Left ventricle myocardium inferior (tissue), 1 donor: ENCODE data around the gene CDON. TPM values are rescaled to one million over a fixed set of nuclear protein-coding genes. Genes with fewer than 3 reads are reported as not detected.

Experiments
- DNase-seq: peaks from one replicate; pipeline ENCODE4 v3.0.0-alpha.2; 2020
- H3K27ac ChIP-seq: fragments of 200-600 bp; replicated peaks from 2 replicates; pipeline ENCODE4 v1.8.0; 2021
- H3K27me3 ChIP-seq: fragments of 200-600 bp; 2 replicates; pipeline ENCODE4 v1.8.0; 2021; ENCODE audit warnings: low read depth
- H3K36me3 ChIP-seq: fragments of 200-600 bp; 2 replicates; pipeline ENCODE4 v1.8.0; 2021
- H3K4me1 ChIP-seq: fragments of 200-600 bp; 2 replicates; pipeline ENCODE4 v1.8.0; 2021
- H3K4me3 ChIP-seq: fragments of 200-600 bp; 2 replicates; pipeline ENCODE4 v1.8.0; 2021; ENCODE audit warnings: mild to moderate bottlenecking, moderate library complexity
- H3K9me3 ChIP-seq: fragments of 200-600 bp; replicated peaks from 2 replicates; pipeline ENCODE4 v1.8.0; 2021
- intact Hi-C: fragments of 100-400 bp; cut with micrococcal nuclease; formaldehyde crosslinking; loops from one replicate; pipeline ENCODE4 v1.11.0; 2022
- total RNA-seq: library from RNA; stranded (reverse); fragmentation: NEBNext Ultra II Directional; extraction: Animal tissue kit (Norgen Biotek cat#: 25700); gene quantifications from one replicate; pipeline ENCODE4 v1.2.1, GENCODE V29; 2021
- TF ChIP-seq, protein P1 (sequence below): fragments of 200-600 bp; IDR thresholded peaks from 2 replicates; pipeline ENCODE4 v1.8.0; 2021; ENCODE audit warnings: antibody characterized with exemption, mild to moderate bottlenecking, borderline replicate concordance
- donor health status: DM: no; HTN: yes; CAD: no; lungs with severe emphysema.

The CDON gene
- total RNA-seq, 1 donor from 2014 or later, result 9.9 TPM

GRCh38 chr11:126059238-126059781, 3.4 kb downstream of the CDON start:
- Histone ChIP-seq H3K27ac (no peak overlapping the region), H3K4me3 (no peak overlapping the region), H3K36me3 (no peaks in the 10 kb centered on the region), H3K27me3 (no peaks in the 10 kb centered on the region), H3K9me3 (no peaks in the 10 kb centered on the region), H3K4me1 (peaks cover 15% of the 10 kb centered on the region)
- intact Hi-C loops, result no loop called here
- TF ChIP-seq, protein P1, sequence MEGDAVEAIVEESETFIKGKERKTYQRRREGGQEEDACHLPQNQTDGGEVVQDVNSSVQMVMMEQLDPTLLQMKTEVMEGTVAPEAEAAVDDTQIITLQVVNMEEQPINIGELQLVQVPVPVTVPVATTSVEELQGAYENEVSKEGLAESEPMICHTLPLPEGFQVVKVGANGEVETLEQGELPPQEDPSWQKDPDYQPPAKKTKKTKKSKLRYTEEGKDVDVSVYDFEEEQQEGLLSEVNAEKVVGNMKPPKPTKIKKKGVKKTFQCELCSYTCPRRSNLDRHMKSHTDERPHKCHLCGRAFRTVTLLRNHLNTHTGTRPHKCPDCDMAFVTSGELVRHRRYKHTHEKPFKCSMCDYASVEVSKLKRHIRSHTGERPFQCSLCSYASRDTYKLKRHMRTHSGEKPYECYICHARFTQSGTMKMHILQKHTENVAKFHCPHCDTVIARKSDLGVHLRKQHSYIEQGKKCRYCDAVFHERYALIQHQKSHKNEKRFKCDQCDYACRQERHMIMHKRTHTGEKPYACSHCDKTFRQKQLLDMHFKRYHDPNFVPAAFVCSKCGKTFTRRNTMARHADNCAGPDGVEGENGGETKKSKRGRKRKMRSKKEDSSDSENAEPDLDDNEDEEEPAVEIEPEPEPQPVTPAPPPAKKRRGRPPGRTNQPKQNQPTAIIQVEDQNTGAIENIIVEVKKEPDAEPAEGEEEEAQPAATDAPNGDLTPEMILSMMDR, result no peak
- no peak for DNase-seq

DNA sequence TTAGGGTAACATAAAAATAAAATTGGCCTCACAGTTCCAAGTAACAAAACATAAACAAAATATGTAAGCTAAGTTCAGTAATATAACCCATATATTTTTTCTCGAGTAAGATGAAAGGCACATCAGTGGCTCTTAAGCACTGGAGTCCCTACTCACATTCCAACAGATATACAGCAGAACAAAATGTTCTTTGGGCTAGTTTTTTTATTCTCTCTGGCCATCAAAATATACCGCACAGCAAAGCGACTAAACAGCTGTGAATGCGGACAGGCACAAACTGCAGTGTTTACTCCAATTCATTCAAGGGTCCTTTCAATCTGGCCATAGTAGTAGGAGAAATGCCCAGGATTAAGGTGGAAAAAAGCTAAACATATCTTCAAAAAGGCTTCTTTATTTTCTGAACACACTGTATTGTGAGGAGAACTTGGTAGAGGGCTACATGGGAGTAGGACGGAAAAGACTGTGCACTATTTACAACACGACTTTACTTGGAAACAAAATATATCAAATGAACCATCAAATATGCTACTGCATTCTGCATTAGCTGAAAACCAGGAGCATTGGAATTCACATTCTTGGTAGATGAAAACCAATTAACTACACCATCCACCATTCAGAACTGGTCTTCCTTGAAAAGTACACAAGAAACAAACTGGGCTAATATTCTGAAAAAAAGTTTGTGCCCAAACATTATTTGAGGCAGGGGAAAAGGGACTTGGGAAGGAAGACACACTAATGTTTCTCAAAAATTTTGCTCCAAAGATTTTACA, 4.4 kb downstream of the CDON start:
- intact Hi-C loops, result no loop called here
- no peak overlapping the region for H3K27ac ChIP-seq
- TF ChIP-seq, protein P1, result no peak
- no peaks in the 10 kb centered on the region for H3K27me3 ChIP-seq
- H3K36me3 ChIP-seq, result no peaks in the 10 kb centered on the region
- H3K4me3 ChIP-seq, result no peak overlapping the region
- peaks cover 15% of the 10 kb centered on the region for H3K4me1 ChIP-seq
- no peaks in the 10 kb centered on the region for H3K9me3 ChIP-seq
- DNase-seq, result no peak

DNA sequence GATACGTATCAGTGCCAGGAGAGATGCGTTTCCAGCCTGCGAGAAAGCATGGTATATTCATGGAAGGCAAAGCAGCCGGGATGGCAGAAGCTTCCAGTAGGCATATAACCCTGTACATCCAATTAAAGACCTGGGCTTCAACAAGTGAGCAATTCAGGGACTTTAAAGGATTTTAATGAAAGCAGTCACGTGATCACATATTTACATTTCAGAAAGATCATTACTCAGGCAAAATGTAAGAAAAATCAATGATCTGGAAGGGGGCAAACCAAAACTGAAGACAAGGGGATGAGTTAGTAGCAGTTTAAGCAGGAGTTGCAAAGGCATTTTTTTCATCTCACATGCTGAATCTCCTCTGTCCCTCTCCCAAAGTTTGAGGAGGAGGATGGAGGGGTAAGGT, 7.8 kb downstream of the CDON start:
- Histone ChIP-seq H3K9me3 (no peaks in the 10 kb centered on the region), H3K27ac (no peak overlapping the region), H3K4me3 (no peak overlapping the region), H3K36me3 (no peaks in the 10 kb centered on the region), H3K27me3 (no peaks in the 10 kb centered on the region), H3K4me1 (no peaks in the 10 kb centered on the region)
- intact Hi-C loops, result no loop called here
- no peak for DNase-seq
- TF ChIP-seq, protein P1, result no peak

GRCh38 chr11:126054408-126054807, 8.3 kb downstream of the CDON start:
- no peaks in the 10 kb centered on the region for H3K4me1 ChIP-seq
- H3K27me3 ChIP-seq, result no peaks in the 10 kb centered on the region
- no peak overlapping the region for H3K27ac ChIP-seq
- H3K36me3 ChIP-seq, result no peaks in the 10 kb centered on the region
- intact Hi-C loops, result no loop called here
- DNase-seq, result no peak
- no peak overlapping the region for H3K4me3 ChIP-seq
- TF ChIP-seq, protein P1, result no peak
- H3K9me3 ChIP-seq, result no peaks in the 10 kb centered on the region

DNA sequence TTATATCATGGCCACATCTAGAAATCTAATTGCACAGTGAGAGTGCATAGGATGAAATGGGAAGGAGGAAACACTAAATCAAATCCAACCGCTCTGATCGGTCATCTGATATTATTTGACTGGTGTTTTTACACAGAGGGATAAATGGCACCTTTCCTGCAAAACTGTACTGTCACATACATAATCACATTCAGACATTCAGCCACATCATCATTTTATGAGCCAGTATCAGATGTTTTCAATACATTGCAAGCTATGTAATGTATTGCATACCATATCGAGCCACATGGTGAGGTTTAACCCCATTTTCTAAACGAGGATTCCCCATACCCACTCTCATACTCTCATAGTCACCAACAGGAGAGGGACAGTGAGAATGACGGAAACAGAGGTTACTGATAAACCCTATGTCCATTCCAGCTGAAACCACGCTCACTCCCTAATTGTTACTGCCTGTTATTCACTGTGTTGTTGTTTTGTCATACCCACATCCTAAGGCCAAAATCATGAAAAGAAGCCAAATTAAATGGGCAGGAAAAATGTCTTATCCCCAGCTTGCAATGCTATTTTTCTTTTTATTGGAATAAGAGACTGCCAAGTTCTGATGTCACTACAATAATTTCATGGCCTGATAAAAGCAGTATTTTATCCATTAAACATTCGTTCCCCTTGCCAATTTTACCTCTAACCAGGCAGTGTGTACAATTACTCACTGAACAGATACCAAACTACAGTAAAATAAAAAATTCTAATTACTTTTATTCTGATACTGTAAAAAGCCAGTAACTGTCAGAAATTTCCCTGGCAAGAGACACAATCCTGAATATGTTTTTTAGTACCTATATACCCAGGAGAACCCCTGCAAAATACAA, 9.0 kb downstream of the CDON start:
- Histone ChIP-seq H3K27ac (no peak overlapping the region), H3K9me3 (no peaks in the 10 kb centered on the region), H3K4me3 (no peak overlapping the region), H3K36me3 (no peaks in the 10 kb centered on the region), H3K27me3 (no peaks in the 10 kb centered on the region), H3K4me1 (peaks cover under 1% of the 10 kb centered on the region)
- no peak for DNase-seq
- TF ChIP-seq, protein P1, result no peak
- intact Hi-C loops, result no loop called here
